Trophoblast cell (in vitro differentiated cells and primary cell): ENCODE data around the gene LRP1.

Source experiments
- DNase-seq, 2 donors: peaks; one replicate each; pipeline ENCODE4 v3.0.0-alpha.2; 2016
- H2AFZ ChIP-seq: 2 replicates; pipeline ENCODE4 v1.6.1; 2013; ENCODE audit warnings: low read length, moderate library complexity, mild to moderate bottlenecking; ENCODE audit not compliant: insufficient read depth, poor library complexity
- H2AK5ac ChIP-seq: 2 replicates; pipeline ENCODE4 v1.6.1; 2013; ENCODE audit warnings: mild to moderate bottlenecking, low read length
- H2BK120ac ChIP-seq: 2 replicates; pipeline ENCODE4 v1.6.1; 2013; ENCODE audit warnings: low read length, mild to moderate bottlenecking, moderate library complexity; ENCODE audit not compliant: insufficient read depth, poor library complexity
- H2BK12ac ChIP-seq: 2 replicates; pipeline ENCODE4 v1.6.1; 2013; ENCODE audit warnings: mild to moderate bottlenecking, low read length, moderate library complexity
- H2BK5ac ChIP-seq: 2 replicates; pipeline ENCODE4 v1.6.1; 2013; ENCODE audit warnings: low read length, low read depth, moderate library complexity, mild to moderate bottlenecking; ENCODE audit not compliant: poor library complexity
- H3K14ac ChIP-seq: 2 replicates; pipeline ENCODE4 v1.6.1; 2013; ENCODE audit warnings: mild to moderate bottlenecking, low read length
- H3K18ac ChIP-seq: 2 replicates; pipeline ENCODE4 v1.6.1; 2013; ENCODE audit warnings: mild to moderate bottlenecking, low read length
- H3K23ac ChIP-seq: 2 replicates; pipeline ENCODE4 v1.6.1; 2013; ENCODE audit warnings: low read length
- H3K27ac ChIP-seq: 2 replicates; pipeline ENCODE4 v1.5.1; 2013; ENCODE audit warnings: low read depth, mild to moderate bottlenecking, inconsistent platforms, low read length, moderate library complexity
- H3K27me3 ChIP-seq: 2 replicates; pipeline ENCODE4 v1.6.1; 2013; ENCODE audit warnings: inconsistent platforms, mild to moderate bottlenecking, low read length, moderate library complexity; ENCODE audit not compliant: insufficient read depth
- H3K36me3 ChIP-seq, 2 experiments: 1 replicate in 1 of 2; 2 replicates in 1 of 2; pipeline ENCODE4 v1.6.1; 2013; ENCODE audit warnings: low read length in 2 of 2, mild to moderate bottlenecking in 2 of 2, moderate library complexity in 1 of 2; ENCODE audit not compliant: insufficient read depth in 2 of 2, control insufficient read depth in 1 of 2
- H3K4ac ChIP-seq: 2 replicates; pipeline ENCODE4 v1.6.1; 2013; ENCODE audit warnings: low read depth, mild to moderate bottlenecking, low read length, moderate library complexity
- H3K4me1 ChIP-seq, 2 experiments: 1 replicate in 1 of 2; 2 replicates in 1 of 2; pipeline ENCODE4 v1.6.1; 2013; ENCODE audit warnings: low read length in 2 of 2, mild to moderate bottlenecking in 2 of 2, moderate library complexity in 1 of 2; ENCODE audit not compliant: insufficient read depth in 2 of 2, control insufficient read depth in 1 of 2
- H3K4me2 ChIP-seq: 2 replicates; pipeline ENCODE4 v1.6.1; 2013; ENCODE audit warnings: inconsistent platforms, mild to moderate bottlenecking, low read length, moderate library complexity
- H3K4me3 ChIP-seq: 2 replicates; pipeline ENCODE4 v1.5.1; 2013; ENCODE audit warnings: mild to moderate bottlenecking, low read depth, low read length, inconsistent platforms
- H3K79me1 ChIP-seq: one replicate; pipeline ENCODE4 v1.6.1; 2013; ENCODE audit warnings: low read length
- H3K79me2 ChIP-seq: 2 replicates; pipeline ENCODE4 v1.6.1; 2013; ENCODE audit warnings: low read length, mild to moderate bottlenecking; ENCODE audit not compliant: control insufficient read depth, insufficient read depth, poor library complexity
- H3K9ac ChIP-seq: 2 replicates; pipeline ENCODE4 v1.6.1; 2013; ENCODE audit warnings: mild to moderate bottlenecking, low read length
- H3K9me3 ChIP-seq: 2 replicates; pipeline ENCODE4 v1.6.1; 2013; ENCODE audit warnings: low read depth, mild to moderate bottlenecking, control low read depth, inconsistent platforms, low read length; ENCODE audit not compliant: insufficient read depth
- H4K12ac ChIP-seq: 2 replicates; pipeline ENCODE4 v1.6.1; 2013; ENCODE audit warnings: low read depth, mild to moderate bottlenecking, low read length, moderate library complexity
- H4K8ac ChIP-seq: 2 replicates; pipeline ENCODE4 v1.6.1; 2013; ENCODE audit warnings: low read depth, mild to moderate bottlenecking, low read length, moderate library complexity
- H4K91ac ChIP-seq: one replicate; pipeline ENCODE4 v1.6.1; 2013; ENCODE audit warnings: low read depth, mild to moderate bottlenecking, low read length, moderate library complexity
- WGBS: extraction: QIAGEN DNeasy Blood & Tissue Kit; methylation state at CpG from one replicate; pipeline ENCODE4 v1.1.7; 2013; ENCODE audit warnings: missing lambda C conversion rate; ENCODE audit not compliant: insufficient read length, insufficient coverage; ENCODE audit errors: extremely low coverage; 5-methylcytosine and 5-hydroxymethylcytosine counted together

LRP1 gene

GRCh38 chr12:57145460-57146059 lies 17.3 kb downstream of the LRP1 start:
- WGBS = no CpG with 5 or more reads among the region's 10 CpGs
- H3K36me3 ChIP-seq = peaks cover 70 to 74% of the 10 kb centered on the region in 2 experiments

GRCh38 chr12:57146092-57146491 lies 17.8 kb downstream of the LRP1 start:
- no peak overlapping the region for H2BK120ac ChIP-seq
- H3K27me3 ChIP-seq = no peaks in the 10 kb centered on the region
- H3K23ac ChIP-seq = no peak overlapping the region
- H3K14ac ChIP-seq = no peak overlapping the region
- no peak overlapping the region for H3K9ac ChIP-seq
- H3K9me3 ChIP-seq = no peaks in the 10 kb centered on the region
- DNase-seq = no peak
- H3K4me1 ChIP-seq = peaks cover 13 to 25% of the 10 kb centered on the region in 2 experiments
- no peak overlapping the region for H3K4me3 ChIP-seq
- no peak overlapping the region for H3K4me2 ChIP-seq
- no peak overlapping the region for H4K8ac ChIP-seq
- no peak overlapping the region for H4K91ac ChIP-seq
- H2AFZ ChIP-seq = no peak overlapping the region
- no peak overlapping the region for H4K12ac ChIP-seq
- no peak overlapping the region for H2BK12ac ChIP-seq
- no peak overlapping the region for H3K27ac ChIP-seq
- no peak overlapping the region for H2BK5ac ChIP-seq
- H2AK5ac ChIP-seq = no peak overlapping the region
- no peak overlapping the region for H3K4ac ChIP-seq
- peaks cover 70 to 75% of the 10 kb centered on the region in 2 experiments for H3K36me3 ChIP-seq
- H3K18ac ChIP-seq = no peak overlapping the region
- H3K79me1 ChIP-seq = no peaks in the 10 kb centered on the region
- no CpG with 5 or more reads among the region's 2 CpGs for WGBS
- no peaks in the 10 kb centered on the region for H3K79me2 ChIP-seq

More at GRCh38 chr12:57145460-57146059, 17.3 kb downstream of the LRP1 start:
- H3K9me3 ChIP-seq = no peaks in the 10 kb centered on the region
- H3K18ac ChIP-seq = no peak overlapping the region
- H3K79me2 ChIP-seq = no peaks in the 10 kb centered on the region
- DNase-seq = no peak
- H3K4me1 ChIP-seq = peaks cover 13 to 25% of the 10 kb centered on the region in 2 experiments
- no peak overlapping the region for H2BK120ac ChIP-seq
- no peak overlapping the region for H2BK5ac ChIP-seq
- no peak overlapping the region for H3K9ac ChIP-seq
- no peak overlapping the region for H3K23ac ChIP-seq
- H2AK5ac ChIP-seq = no peak overlapping the region
- H3K4me2 ChIP-seq = no peak overlapping the region
- H3K4me3 ChIP-seq = no peak overlapping the region
- H4K91ac ChIP-seq = no peak overlapping the region
- H3K14ac ChIP-seq = no peak overlapping the region
- H4K12ac ChIP-seq = no peak overlapping the region
- no peaks in the 10 kb centered on the region for H3K79me1 ChIP-seq
- no peak overlapping the region for H3K4ac ChIP-seq
- no peaks in the 10 kb centered on the region for H3K27me3 ChIP-seq
- no peak overlapping the region for H2BK12ac ChIP-seq
- H3K27ac ChIP-seq = no peak overlapping the region
- H4K8ac ChIP-seq = no peak overlapping the region
- no peak overlapping the region for H2AFZ ChIP-seq

GRCh38 chr12:57146961-57147944 lies 19.0 kb downstream of the LRP1 start, which contains the start of gene LRP1-AS:
TSS of gene LRP1-AS (minus strand) at chr12:57147619.
- H2BK12ac ChIP-seq = no peak within 1 kb of the TSS
- H3K18ac ChIP-seq = peak within 1 kb of the TSS; percentile 11
- H3K27ac ChIP-seq = peak within 1 kb of the TSS; percentile 62
- no peaks in the 10 kb centered on the region for H3K27me3 ChIP-seq
- H4K8ac ChIP-seq = no peak within 1 kb of the TSS
- H3K79me1 ChIP-seq = no peaks in the 10 kb centered on the region
- H2BK120ac ChIP-seq = no peak within 1 kb of the TSS
- H3K23ac ChIP-seq = no peak within 1 kb of the TSS
- no peak for DNase-seq
- no peak within 1 kb of the TSS for H3K14ac ChIP-seq
- H4K91ac ChIP-seq = no peak within 1 kb of the TSS
- H3K4me3 ChIP-seq = peak within 1 kb of the TSS; percentile 21
- H3K79me2 ChIP-seq = no peaks in the 10 kb centered on the region
- H2AFZ ChIP-seq = no peak within 1 kb of the TSS
- H2AK5ac ChIP-seq = no peak within 1 kb of the TSS
- no peak within 1 kb of the TSS for H3K4me2 ChIP-seq
- H2BK5ac ChIP-seq = no peak within 1 kb of the TSS
- no peak within 1 kb of the TSS for H3K4ac ChIP-seq
- no CpG with 5 or more reads among the region's 8 CpGs for WGBS
- H3K36me3 ChIP-seq = peaks cover 69 to 74% of the 10 kb centered on the region in 2 experiments
- no peak within 1 kb of the TSS for H4K12ac ChIP-seq
- no peaks in the 10 kb centered on the region for H3K9me3 ChIP-seq
- H3K4me1 ChIP-seq = peaks cover 13 to 25% of the 10 kb centered on the region in 2 experiments
- no peak within 1 kb of the TSS for H3K9ac ChIP-seq

GRCh38 chr12:57148469-57149244 lies 20.4 kb downstream of the LRP1 start:
- WGBS = no CpG with 5 or more reads among the region's 4 CpGs

More at GRCh38 chr12:57148469-57149244, 20.4 kb downstream of the LRP1 start:
- peak overlapping the region; percentile 1 for H3K9ac ChIP-seq
- no peak overlapping the region for H2BK5ac ChIP-seq
- H2AK5ac ChIP-seq = no peak overlapping the region
- no peak overlapping the region for H3K27ac ChIP-seq
- no peak overlapping the region for H4K8ac ChIP-seq
- no peak overlapping the region for H3K4me3 ChIP-seq
- H2BK120ac ChIP-seq = no peak overlapping the region
- no peak overlapping the region for H2AFZ ChIP-seq
- peaks cover 13 to 25% of the 10 kb centered on the region in 2 experiments for H3K4me1 ChIP-seq
- H3K27me3 ChIP-seq = no peaks in the 10 kb centered on the region
- H3K4ac ChIP-seq = no peak overlapping the region
- peaks cover 63 to 68% of the 10 kb centered on the region in 2 experiments for H3K36me3 ChIP-seq
- peak overlapping the region; percentile 18 for H3K14ac ChIP-seq
- no peaks in the 10 kb centered on the region for H3K79me2 ChIP-seq
- H3K23ac ChIP-seq = no peak overlapping the region
- peak overlapping the region; percentile 52 for H3K18ac ChIP-seq
- H3K79me1 ChIP-seq = no peaks in the 10 kb centered on the region
- H3K9me3 ChIP-seq = no peaks in the 10 kb centered on the region
- H4K91ac ChIP-seq = no peak overlapping the region
- H3K4me2 ChIP-seq = no peak overlapping the region
- DNase-seq = no peak
- no peak overlapping the region for H4K12ac ChIP-seq
- no peak overlapping the region for H2BK12ac ChIP-seq
